Hepatocyte (in vitro differentiated cells): ENCODE measurements around the gene HBQ1. TPM values are rescaled to one million over a fixed set of nuclear protein-coding genes. Genes with fewer than 3 reads are reported as not detected.
"Not testable (repeated sequence)": the region's sequence is repeated elsewhere in the genome, so short reads cannot be mapped to it uniquely, and the experiment has no call there.

Experiments used
- DNase-seq: peaks from one replicate; pipeline ENCODE4 v3.0.0-alpha.2; 2016; ENCODE audit warnings: low spot score
- H2AFZ ChIP-seq: fragments of 200-600 bp; sonication (generic); 2 replicates; pipeline ENCODE4 v1.6.0; 2016; ENCODE audit warnings: antibody characterized with exemption, mild to moderate bottlenecking
- H3K27ac ChIP-seq: fragments of 200-600 bp; sonication (generic); 2 replicates; pipeline ENCODE4 v1.5.1; 2016; ENCODE audit warnings: mild to moderate bottlenecking
- H3K27me3 ChIP-seq: fragments of 200-600 bp; sonication (generic); 2 replicates; pipeline ENCODE4 v1.6.1; 2016
- H3K36me3 ChIP-seq: fragments of 200-600 bp; sonication (generic); replicated peaks from 2 replicates; pipeline ENCODE4 v1.5.1; 2016; ENCODE audit warnings: low read depth; ENCODE audit not compliant: insufficient read depth
- H3K4me1 ChIP-seq: fragments of 200-600 bp; sonication (generic); 2 replicates; pipeline ENCODE4 v1.5.1; 2016; ENCODE audit warnings: mild to moderate bottlenecking, moderate library complexity; ENCODE audit not compliant: insufficient read depth
- H3K4me2 ChIP-seq: fragments of 200-600 bp; sonication (generic); 2 replicates; pipeline ENCODE4 v1.6.0; 2016
- H3K4me3 ChIP-seq: fragments of 200-600 bp; sonication (generic); 2 replicates; pipeline ENCODE4 v1.5.1; 2016; ENCODE audit warnings: mild to moderate bottlenecking
- H3K79me2 ChIP-seq: fragments of 200-600 bp; sonication (generic); 2 replicates; pipeline ENCODE4 v1.6.0; 2017; ENCODE audit warnings: mild to moderate bottlenecking
- H3K9me2 ChIP-seq: fragments of 200-600 bp; sonication (generic); replicated peaks from 2 replicates; pipeline ENCODE4 v1.6.0; 2017; ENCODE audit warnings: mild to moderate bottlenecking; ENCODE audit not compliant: insufficient read depth
- H3K9me3 ChIP-seq: fragments of 200-600 bp; sonication (generic); 2 replicates; pipeline ENCODE4 v1.5.1; 2016; ENCODE audit warnings: low read depth, mild to moderate bottlenecking
- H4K20me1 ChIP-seq: fragments of 200-600 bp; sonication (generic); 2 replicates; pipeline ENCODE4 v1.6.0; 2016; ENCODE audit warnings: mild to moderate bottlenecking; ENCODE audit not compliant: insufficient read depth, poor library complexity, severe bottlenecking
- EZH2 ChIP-seq: fragments of 200-600 bp; sonication (generic); IDR thresholded peaks from 2 replicates; pipeline ENCODE4 v1.6.1; 2016; ENCODE audit warnings: antibody characterized with exemption, mild to moderate bottlenecking, borderline replicate concordance
- EZH2phosphoT487 ChIP-seq: fragments of 200-600 bp; sonication (generic); IDR thresholded peaks from one replicate; pipeline ENCODE4 v1.6.1; 2018; ENCODE audit warnings: antibody characterized with exemption, mild to moderate bottlenecking, low read depth, moderate library complexity; ENCODE audit not compliant: unreplicated experiment, severe bottlenecking
- WGBS: methylation state at CpG from one replicate; pipeline ENCODE4 v1.1.6; 2016; ENCODE audit warnings: low lambda C conversion rate; ENCODE audit errors: missing lambda C conversion rate; 5-methylcytosine and 5-hydroxymethylcytosine counted together
- polyA plus RNA-seq: library from polyadenylated mRNA; unstranded; fragments of >200 nt; fragmentation: Nextera tagmentation; extraction: Ambion mirVana; gene quantifications from 2 replicates; pipeline ENCODE4 v1.2.1, GENCODE V29; 2016
- total RNA-seq: library from RNA; depleted of rRNA; stranded (reverse); fragments of >200 nt; gene quantifications from 2 replicates; pipeline ENCODE4 v1.2.3, GENCODE V29; 2014
- TF ChIP-seq, protein P1 (sequence below): fragments of 200-600 bp; sonication (generic); IDR thresholded peaks from 2 replicates; pipeline ENCODE4 v1.5.1; 2016; ENCODE audit warnings: antibody characterized with exemption, mild to moderate bottlenecking; ENCODE audit not compliant: poor library complexity

Gene HBQ1
- total and polyA plus RNA-seq, 2 experiments from 2014 or later: 0.30 TPM; not detected in 1

DNA sequence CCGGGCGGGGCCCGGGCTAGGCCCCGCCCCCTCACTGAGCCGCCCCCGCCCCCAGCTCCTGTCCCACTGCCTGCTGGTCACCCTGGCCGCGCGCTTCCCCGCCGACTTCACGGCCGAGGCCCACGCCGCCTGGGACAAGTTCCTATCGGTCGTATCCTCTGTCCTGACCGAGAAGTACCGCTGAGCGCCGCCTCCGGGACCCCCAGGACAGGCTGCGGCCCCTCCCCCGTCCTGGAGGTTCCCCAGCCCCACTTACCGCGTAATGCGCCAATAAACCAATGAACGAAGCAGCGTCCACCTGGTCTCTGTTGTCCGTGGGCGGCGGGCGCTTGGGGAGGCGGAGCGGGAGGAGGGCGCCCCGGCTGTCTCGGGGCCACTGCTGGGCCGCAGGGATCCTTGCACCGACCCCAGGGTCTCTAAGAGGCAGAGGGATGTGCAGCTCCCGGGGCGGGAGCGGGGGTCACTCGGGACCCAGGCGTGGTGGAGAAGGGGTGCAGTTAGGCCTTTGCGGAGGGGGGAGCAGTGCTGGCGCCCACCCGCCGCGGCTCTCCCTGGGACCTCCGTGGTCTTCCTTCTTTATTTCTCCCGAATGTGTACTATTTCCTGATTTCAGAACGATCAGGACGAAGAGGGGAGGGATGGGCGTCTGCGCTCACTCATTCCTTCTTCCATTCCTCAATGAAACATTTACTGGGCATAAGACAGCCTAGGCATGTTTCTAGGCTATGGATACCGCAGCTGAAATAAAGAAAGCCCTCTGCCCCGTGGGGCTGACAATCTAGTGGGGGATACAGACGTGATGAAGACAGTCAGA is 25.8 kb upstream of the HBQ1 start:
- H3K4me3 ChIP-seq: peak overlapping the region; percentile 21
- H3K4me2 ChIP-seq: peak overlapping the region; percentile 96
- no peaks in the 10 kb centered on the region for H4K20me1 ChIP-seq
- no peak for DNase-seq
- H3K79me2 ChIP-seq: no peaks in the 10 kb centered on the region
- H3K9me3 ChIP-seq: no peaks in the 10 kb centered on the region
- H3K27me3 ChIP-seq: peaks cover 36% of the 10 kb centered on the region
- no peak overlapping the region for H3K27ac ChIP-seq
- H3K4me1 ChIP-seq: peaks cover 7% of the 10 kb centered on the region
- TF ChIP-seq EZH2: peak; percentile 74
- TF ChIP-seq EZH2phosphoT487: no peak
- WGBS: 4% methylated on average over 28 of the region's 59 CpGs
- H3K36me3 ChIP-seq: no peaks in the 10 kb centered on the region
- no peaks in the 10 kb centered on the region for H3K9me2 ChIP-seq
- peak overlapping the region; percentile 29 for H2AFZ ChIP-seq

DNA sequence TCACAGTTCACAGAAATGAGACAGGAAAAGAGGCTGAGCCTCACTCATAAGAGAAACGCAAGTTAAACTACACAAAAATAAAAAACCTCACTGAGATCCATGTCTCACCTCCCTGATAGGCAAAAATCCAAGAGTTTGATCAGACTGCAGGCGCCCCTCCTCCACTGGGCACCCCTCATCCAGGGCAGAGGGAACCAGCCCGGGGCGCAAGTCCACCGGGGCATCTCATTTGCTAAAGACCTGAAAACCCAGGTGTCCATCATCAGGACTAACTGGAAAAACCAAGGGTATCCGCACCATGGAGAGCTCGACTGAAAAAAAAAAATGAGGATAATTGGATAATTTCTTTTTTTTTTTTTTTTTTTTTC is 25.2 kb upstream of the HBQ1 start:
- no peaks in the 10 kb centered on the region for H4K20me1 ChIP-seq
- H3K9me3 ChIP-seq: no peaks in the 10 kb centered on the region
- WGBS: 75% methylated on average over 7 of the region's 7 CpGs
- no peaks in the 10 kb centered on the region for H3K79me2 ChIP-seq
- H3K4me1 ChIP-seq: peaks cover 7% of the 10 kb centered on the region
- no peaks in the 10 kb centered on the region for H3K36me3 ChIP-seq
- peak; percentile 14 for TF ChIP-seq EZH2
- TF ChIP-seq, protein P1, sequence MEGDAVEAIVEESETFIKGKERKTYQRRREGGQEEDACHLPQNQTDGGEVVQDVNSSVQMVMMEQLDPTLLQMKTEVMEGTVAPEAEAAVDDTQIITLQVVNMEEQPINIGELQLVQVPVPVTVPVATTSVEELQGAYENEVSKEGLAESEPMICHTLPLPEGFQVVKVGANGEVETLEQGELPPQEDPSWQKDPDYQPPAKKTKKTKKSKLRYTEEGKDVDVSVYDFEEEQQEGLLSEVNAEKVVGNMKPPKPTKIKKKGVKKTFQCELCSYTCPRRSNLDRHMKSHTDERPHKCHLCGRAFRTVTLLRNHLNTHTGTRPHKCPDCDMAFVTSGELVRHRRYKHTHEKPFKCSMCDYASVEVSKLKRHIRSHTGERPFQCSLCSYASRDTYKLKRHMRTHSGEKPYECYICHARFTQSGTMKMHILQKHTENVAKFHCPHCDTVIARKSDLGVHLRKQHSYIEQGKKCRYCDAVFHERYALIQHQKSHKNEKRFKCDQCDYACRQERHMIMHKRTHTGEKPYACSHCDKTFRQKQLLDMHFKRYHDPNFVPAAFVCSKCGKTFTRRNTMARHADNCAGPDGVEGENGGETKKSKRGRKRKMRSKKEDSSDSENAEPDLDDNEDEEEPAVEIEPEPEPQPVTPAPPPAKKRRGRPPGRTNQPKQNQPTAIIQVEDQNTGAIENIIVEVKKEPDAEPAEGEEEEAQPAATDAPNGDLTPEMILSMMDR: no peak
- no peak for TF ChIP-seq EZH2phosphoT487
- H2AFZ ChIP-seq: peak overlapping the region; percentile 29
- DNase-seq: no peak
- peaks cover 36% of the 10 kb centered on the region for H3K27me3 ChIP-seq
- no peaks in the 10 kb centered on the region for H3K9me2 ChIP-seq
- no peak overlapping the region for H3K4me3 ChIP-seq
- peak overlapping the region; percentile 96 for H3K4me2 ChIP-seq
- H3K27ac ChIP-seq: no peak overlapping the region

DNA sequence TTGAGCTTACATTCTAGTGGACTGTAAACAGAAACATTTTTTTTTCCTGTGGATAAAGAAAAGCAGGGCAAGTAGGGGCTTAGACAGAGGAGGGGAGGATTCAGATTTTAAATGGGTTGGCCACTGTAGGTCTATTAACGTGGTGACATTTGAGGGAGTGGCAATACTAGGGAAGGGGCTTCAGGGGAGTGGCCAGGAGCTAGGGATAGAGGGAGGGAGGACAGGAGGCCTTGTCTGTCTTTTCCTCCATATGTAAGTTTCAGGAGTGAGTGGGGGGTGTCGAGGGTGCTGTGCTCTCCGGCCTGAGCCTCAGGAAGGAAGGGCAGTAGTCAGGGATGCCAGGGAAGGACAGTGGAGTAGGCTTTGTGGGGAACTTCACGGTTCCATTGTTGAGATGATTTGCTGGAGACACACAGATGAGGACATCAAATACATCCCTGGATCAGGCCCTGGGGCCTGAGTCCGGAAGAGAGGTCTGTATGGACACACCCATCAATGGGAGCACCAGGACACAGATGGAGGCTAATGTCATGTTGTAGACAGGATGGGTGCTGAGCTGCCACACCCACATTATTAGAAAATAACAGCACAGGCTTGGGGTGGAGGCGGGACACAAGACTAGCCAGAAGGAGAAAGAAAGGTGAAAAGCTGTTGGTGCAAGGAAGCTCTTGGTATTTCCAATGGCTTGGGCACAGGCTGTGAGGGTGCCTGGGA is 21.0 kb upstream of the HBQ1 start:
- no peak for TF ChIP-seq EZH2phosphoT487
- TF ChIP-seq EZH2: no peak
- TF ChIP-seq, protein P1: no peak
- Histone ChIP-seq H2AFZ (no peak overlapping the region), H3K4me2 (no peak overlapping the region), H3K27me3 (peaks cover 53% of the 10 kb centered on the region), H4K20me1 (no peaks in the 10 kb centered on the region), H3K9me3 (no peaks in the 10 kb centered on the region), H3K27ac (no peak overlapping the region), H3K4me3 (no peak overlapping the region), H3K4me1 (peaks cover 6% of the 10 kb centered on the region), H3K36me3 (no peaks in the 10 kb centered on the region), H3K9me2 (no peaks in the 10 kb centered on the region), H3K79me2 (no peaks in the 10 kb centered on the region)
- no peak for DNase-seq
- WGBS: 57% methylated on average over 6 of the region's 6 CpGs

DNA sequence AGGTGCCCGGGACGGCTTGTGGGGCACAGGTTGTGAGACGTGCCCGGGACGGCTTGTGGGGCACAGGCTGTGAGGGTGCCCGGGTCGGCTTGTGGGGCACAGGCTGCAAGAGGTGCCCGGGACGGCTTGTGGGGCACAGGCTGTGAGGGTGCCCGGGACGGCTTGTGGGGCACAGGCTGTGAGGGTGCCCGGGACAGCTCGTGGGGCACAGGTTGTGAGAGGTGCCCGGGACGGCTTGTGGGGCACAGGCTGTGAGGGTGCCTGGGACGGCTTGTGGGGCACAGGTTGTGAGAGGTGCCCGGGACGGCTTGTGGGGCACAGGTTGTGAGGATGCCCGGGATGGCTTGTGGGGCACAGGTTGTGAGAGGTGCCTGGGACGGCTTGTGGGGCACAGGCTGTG is 20.0 kb upstream of the HBQ1 start:
- no CpG with 5 or more reads among the region's 20 CpGs for WGBS
- not testable (repeated sequence) for H3K9me3 ChIP-seq, H3K9me2 ChIP-seq, DNase-seq, H3K4me2 ChIP-seq, H2AFZ ChIP-seq, H3K4me3 ChIP-seq, H3K4me1 ChIP-seq, H3K79me2 ChIP-seq, H3K36me3 ChIP-seq, H3K27ac ChIP-seq, H4K20me1 ChIP-seq
- peaks cover 49% of the 10 kb centered on the region for H3K27me3 ChIP-seq
